GM06990 (cell line): ENCODE data around the gene CIB2.

ENCODE experiments used
- DNase-seq: peaks from one replicate; pipeline ENCODE4 v3.0.0-alpha.2; 2011; ENCODE audit not compliant: insufficient read length; ENCODE audit errors: extremely low read depth
- H3K27me3 ChIP-seq: replicated peaks from 2 replicates; pipeline ENCODE4 v1.6.0; 2011; ENCODE audit warnings: low read length; ENCODE audit not compliant: control insufficient read depth, insufficient read depth
- H3K36me3 ChIP-seq: 2 replicates; pipeline ENCODE4 v1.5.1; 2011; ENCODE audit warnings: low read length; ENCODE audit not compliant: control insufficient read depth, insufficient read depth
- H3K4me3 ChIP-seq: replicated peaks from 2 replicates; pipeline ENCODE4 v1.5.1; 2011; ENCODE audit warnings: low read depth, mild to moderate bottlenecking, control low read depth, low read length
- TF ChIP-seq, protein P1 (sequence below): IDR thresholded peaks from 2 replicates; pipeline ENCODE4 v1.5.1; 2011; ENCODE audit warnings: low read length, control low read depth, mild to moderate bottlenecking, inconsistent platforms; ENCODE audit not compliant: insufficient read depth, poor library complexity, severe bottlenecking

Gene CIB2

DNA sequence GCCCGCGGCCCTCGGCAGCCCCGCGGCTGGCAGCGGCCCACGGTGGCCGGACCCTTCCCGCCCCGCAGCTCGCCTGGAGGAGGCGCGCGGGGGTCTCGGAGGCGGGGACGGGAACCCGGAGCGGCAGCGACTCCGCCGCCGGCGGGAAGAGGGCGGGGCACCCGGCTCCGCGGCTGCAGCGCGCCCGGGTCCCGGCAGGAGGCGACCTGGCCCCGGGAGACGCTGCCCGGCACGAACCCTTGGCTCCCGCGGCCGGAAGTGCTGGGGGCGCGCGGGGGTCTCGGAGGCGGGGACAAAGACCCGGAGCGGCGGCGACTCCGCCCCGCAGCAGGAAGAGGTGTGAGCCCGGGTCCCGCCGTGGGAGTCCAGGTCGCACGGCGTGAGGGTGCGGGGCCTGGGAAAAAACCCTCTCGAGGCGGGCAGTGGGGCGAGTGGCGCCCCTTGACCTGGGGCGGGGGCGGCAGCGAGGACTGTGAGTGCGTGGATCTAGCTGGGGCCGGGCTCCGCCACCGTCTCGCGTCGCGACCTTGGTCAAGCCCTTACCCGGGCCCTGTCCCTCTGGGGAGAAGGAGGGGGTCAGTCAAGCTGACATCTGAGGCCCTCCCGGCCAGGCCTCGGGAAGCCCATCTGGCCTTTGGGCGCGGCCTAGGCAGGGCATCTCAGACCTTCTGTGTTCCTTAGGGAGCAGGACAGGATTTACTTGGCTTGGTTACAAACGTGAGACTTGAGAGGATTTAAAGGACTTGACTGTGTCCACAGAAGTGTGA, at the start of gene CIB2:
TSS of gene CIB2 (minus strand) at position 151 of the 767 bp plus-strand sequence. CDS start 230 bp downstream, outside the sequence.
- peak; percentile 85 for DNase-seq
- H3K36me3 ChIP-seq = no peaks in the 10 kb centered on the region
- TF ChIP-seq, protein P1, sequence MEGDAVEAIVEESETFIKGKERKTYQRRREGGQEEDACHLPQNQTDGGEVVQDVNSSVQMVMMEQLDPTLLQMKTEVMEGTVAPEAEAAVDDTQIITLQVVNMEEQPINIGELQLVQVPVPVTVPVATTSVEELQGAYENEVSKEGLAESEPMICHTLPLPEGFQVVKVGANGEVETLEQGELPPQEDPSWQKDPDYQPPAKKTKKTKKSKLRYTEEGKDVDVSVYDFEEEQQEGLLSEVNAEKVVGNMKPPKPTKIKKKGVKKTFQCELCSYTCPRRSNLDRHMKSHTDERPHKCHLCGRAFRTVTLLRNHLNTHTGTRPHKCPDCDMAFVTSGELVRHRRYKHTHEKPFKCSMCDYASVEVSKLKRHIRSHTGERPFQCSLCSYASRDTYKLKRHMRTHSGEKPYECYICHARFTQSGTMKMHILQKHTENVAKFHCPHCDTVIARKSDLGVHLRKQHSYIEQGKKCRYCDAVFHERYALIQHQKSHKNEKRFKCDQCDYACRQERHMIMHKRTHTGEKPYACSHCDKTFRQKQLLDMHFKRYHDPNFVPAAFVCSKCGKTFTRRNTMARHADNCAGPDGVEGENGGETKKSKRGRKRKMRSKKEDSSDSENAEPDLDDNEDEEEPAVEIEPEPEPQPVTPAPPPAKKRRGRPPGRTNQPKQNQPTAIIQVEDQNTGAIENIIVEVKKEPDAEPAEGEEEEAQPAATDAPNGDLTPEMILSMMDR = peak; percentile 28

DNA sequence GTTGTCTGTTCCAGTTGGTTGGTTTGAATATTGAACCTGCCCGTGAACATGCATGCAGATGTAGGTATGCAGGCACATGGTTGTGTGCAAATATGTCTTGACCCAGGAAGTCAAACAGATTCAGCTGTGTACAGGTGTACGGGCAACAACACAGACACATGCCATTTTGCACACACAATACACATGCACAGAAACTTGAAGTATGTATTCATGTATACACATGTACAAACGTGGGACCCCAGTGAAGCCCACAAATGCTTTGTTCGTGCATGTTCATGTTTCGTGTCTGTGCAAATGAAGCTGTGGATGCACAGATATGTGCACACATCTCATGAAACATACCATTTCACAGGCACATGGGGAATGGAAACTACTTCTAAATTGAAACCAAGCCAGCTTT, 48.7 kb upstream of the CIB2 start:
- Histone ChIP-seq H3K27me3 (no peaks in the 10 kb centered on the region), H3K36me3 (no peaks in the 10 kb centered on the region), H3K4me3 (no peak overlapping the region)
- DNase-seq = no peak
- TF ChIP-seq, protein P1 = no peak

More for the DNA sequence above, at the start of gene CIB2:
- Histone ChIP-seq H3K27me3 (no peaks in the 10 kb centered on the region; the same call in 1 of the 2 replicates), H3K4me3 (peak within 1 kb of the TSS; percentile 87)

DNA sequence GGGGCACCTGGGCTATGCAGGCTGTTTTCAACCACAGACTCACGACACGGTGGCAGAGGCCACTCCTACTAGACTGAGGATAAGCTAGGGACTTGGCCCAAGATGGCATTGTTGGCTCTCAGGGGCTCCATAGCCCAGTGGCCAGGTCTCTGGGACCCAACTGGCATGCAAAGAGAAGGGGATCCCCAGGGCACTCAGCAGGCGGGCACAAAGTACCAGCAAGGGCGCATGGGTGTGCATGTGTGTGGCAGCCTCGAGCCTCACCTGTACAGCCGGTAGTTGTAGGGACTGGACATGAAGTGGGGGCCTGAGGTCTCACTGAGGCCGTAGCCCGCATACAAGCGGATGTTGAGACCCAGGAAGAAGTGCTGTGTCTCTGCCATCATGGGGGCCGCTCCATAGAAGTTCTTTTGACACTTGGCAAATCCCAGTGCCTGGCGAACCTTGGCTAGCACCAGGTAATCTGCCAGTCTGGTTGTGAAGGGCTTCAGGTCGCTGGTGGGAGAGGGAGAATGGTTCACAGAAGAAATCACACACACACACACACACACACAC, 48.1 kb upstream of the CIB2 start:
- H3K4me3 ChIP-seq = no peak overlapping the region
- TF ChIP-seq, protein P1 = no peak
- no peaks in the 10 kb centered on the region for H3K27me3 ChIP-seq
- DNase-seq = no peak
- peaks cover 2% of the 10 kb centered on the region; the same call in 1 of the 2 replicates for H3K36me3 ChIP-seq

DNA sequence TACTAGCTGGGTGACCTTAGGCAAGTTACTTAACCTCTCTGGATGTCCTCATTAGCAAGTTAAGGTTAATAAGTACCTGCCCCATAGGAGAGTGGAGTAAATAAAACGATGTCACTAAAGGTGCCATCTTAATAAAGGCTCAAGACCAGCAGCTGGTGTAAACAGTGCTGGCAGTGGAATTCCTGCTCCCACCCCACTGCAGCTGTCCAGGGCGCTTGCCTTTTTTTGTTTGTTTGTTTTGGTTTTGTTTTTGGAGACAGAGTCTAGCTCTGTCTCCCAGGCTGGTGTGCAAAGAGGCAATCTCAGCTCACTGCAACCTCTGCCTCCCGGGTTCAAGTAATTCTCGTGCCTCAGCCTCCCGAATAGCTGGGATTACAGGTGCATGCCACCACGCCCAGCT, 46.8 kb upstream of the CIB2 start:
- TF ChIP-seq, protein P1 = no peak
- no peak for DNase-seq
- Histone ChIP-seq H3K4me3 (no peak overlapping the region), H3K36me3 (peaks cover 2% of the 10 kb centered on the region; the same call in 1 of the 2 replicates), H3K27me3 (no peaks in the 10 kb centered on the region)

DNA sequence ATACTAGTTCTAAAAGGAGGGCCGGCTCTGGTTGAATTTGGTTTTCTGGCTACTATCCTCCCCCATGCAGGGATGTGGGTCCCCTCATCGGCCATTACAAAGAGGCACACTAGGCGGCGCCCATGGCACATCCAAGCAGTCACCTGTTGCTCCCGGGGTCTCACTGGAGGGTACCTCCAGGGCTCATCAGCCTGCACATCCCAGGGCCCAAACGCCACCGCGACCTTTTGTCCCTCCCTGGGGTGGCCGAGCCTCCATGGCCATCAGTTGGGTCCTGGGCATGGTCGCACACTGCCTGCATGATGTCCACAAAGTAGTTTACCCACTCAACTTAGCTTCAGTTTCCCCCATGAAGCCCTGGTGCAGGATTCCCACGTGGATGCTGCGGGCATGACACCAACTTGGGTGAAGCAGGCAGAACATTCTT, 46.2 kb upstream of the CIB2 start:
- no peak overlapping the region for H3K4me3 ChIP-seq
- H3K36me3 ChIP-seq = peaks cover 5% of the 10 kb centered on the region
- H3K27me3 ChIP-seq = no peaks in the 10 kb centered on the region
- TF ChIP-seq, protein P1 = peak; percentile 93
- DNase-seq = no peak

DNA sequence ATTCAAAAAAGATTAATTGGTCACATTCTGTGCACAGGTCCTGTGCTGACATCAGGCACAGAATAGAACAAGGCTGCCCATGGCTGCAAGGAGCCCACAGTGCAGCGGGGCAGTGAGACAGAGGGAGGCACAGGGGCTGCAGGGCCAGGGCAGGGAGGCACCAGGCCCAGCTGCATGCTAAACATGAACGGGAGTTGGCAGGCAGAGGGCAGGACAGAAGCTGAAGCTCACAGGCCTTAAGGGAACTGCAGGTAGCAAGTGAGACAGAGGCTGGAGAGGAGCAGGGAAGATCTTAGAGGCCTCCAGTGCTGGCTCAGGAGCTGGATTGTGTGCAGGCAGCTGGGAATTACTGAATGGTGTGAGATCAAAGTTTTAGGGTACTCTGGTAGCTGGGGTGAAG, 44.1 kb upstream of the CIB2 start:
- H3K27me3 ChIP-seq = no peaks in the 10 kb centered on the region
- H3K36me3 ChIP-seq = peaks cover 6% of the 10 kb centered on the region
- DNase-seq = no peak
- TF ChIP-seq, protein P1 = no peak
- H3K4me3 ChIP-seq = no peak overlapping the region
